SK-N-SH (cell line): ENCODE measurements around the gene TRPV6. TPM values are rescaled to one million over a fixed set of nuclear protein-coding genes. Genes with fewer than 3 reads are reported as not detected.

Experiments used
- CTCF ChIA-PET: fragments of 300-600, 350-600 bp; formaldehyde crosslinking; extraction: SDS; loops from one replicate; lab custom pipeline; 2021; lab: Yijun Ruan, JAX
- POLR2A ChIA-PET: fragments of 350-600 bp; sonication (Branson Sonifier 250); formaldehyde crosslinking; extraction: SDS; loops from one replicate; lab custom pipeline; 2020; ENCODE audit warnings: antibody characterized with exemption, inconsistent platforms; lab: Yijun Ruan, JAX
- DNase-seq: peaks from one replicate; pipeline ENCODE4 v3.0.0; 2012
- H2AFZ ChIP-seq: fragments of 200-600 bp; sonication (generic); 2 replicates; pipeline ENCODE4 v1.8.1; 2016; ENCODE audit warnings: antibody characterized with exemption, mild to moderate bottlenecking, low read depth
- H3F3A ChIP-seq: fragments of 200-600 bp; sonication (generic); replicated peaks from 2 replicates; pipeline ENCODE3; 2016; ENCODE audit warnings: antibody characterized with exemption, mild to moderate bottlenecking; ENCODE audit not compliant: insufficient read depth
- H3K27ac ChIP-seq, 2 experiments: fragments of 200-500 bp in 1 of 2; fragments of 200-600 bp in 1 of 2; sonication (Bioruptor generic) in 1 of 2; sonication (generic), shearing (Covaris generic) in 1 of 2; 2 replicates each; pipeline versions ENCODE4 v1.5.1 to v1.6.1; 2014 to 2016; ENCODE audit warnings: low read depth in 2 of 2, inconsistent platforms in 1 of 2, low read length in 1 of 2, mild to moderate bottlenecking in 1 of 2, mixed read lengths in 1 of 2
- H3K27me3 ChIP-seq: fragments of 200-600 bp; sonication (generic), shearing (Covaris generic); 2 replicates; pipeline ENCODE4 v1.6.1; 2016; ENCODE audit warnings: mixed run types; ENCODE audit not compliant: insufficient read depth
- H3K36me3 ChIP-seq, 2 experiments: fragments of 200-500 bp in 1 of 2; fragments of 200-600 bp in 1 of 2; sonication (Bioruptor generic) in 1 of 2; sonication (generic) in 1 of 2; replicated peaks in 1 of 2; 2 replicates each; pipeline versions ENCODE3 to v1.5.1; 2014 to 2016; ENCODE audit warnings: low read length in 1 of 2, mild to moderate bottlenecking in 1 of 2; ENCODE audit not compliant: insufficient read depth in 2 of 2, control insufficient read depth in 1 of 2
- H3K4me1 ChIP-seq, 2 experiments: fragments of 200-500 bp in 1 of 2; fragments of 200-600 bp in 1 of 2; sonication (Bioruptor generic) in 1 of 2; sonication (generic), shearing (Covaris generic) in 1 of 2; 2 replicates each; pipeline versions ENCODE4 v1.5.1 to v1.6.1; 2014 to 2016; ENCODE audit warnings: low read depth in 1 of 2, low read length in 1 of 2, mixed run types in 1 of 2; ENCODE audit not compliant: insufficient read depth in 2 of 2, control insufficient read depth in 1 of 2
- H3K4me2 ChIP-seq: fragments of 200-600 bp; sonication (generic), shearing (Covaris generic); 2 replicates; pipeline ENCODE4 v1.6.1; 2017; ENCODE audit warnings: mixed run types
- H3K4me3 ChIP-seq, 2 experiments: fragments of 200-500 bp in 1 of 2; fragments of 200-600 bp in 1 of 2; sonication (Bioruptor generic) in 1 of 2; sonication (generic), shearing (Covaris generic) in 1 of 2; 2 replicates each; pipeline versions ENCODE4 v1.5.1 to v1.8.1; 2014 to 2016; ENCODE audit warnings: low read depth in 2 of 2, inconsistent platforms in 1 of 2, low read length in 1 of 2, mild to moderate bottlenecking in 1 of 2, mixed read lengths in 1 of 2, moderate library complexity in 1 of 2
- H3K79me2 ChIP-seq: fragments of 200-600 bp; sonication (generic); 2 replicates; pipeline ENCODE4 v1.8.1; 2017; ENCODE audit warnings: mild to moderate bottlenecking; ENCODE audit not compliant: insufficient read depth
- H3K9ac ChIP-seq: fragments of 200-600 bp; sonication (generic); 2 replicates; pipeline ENCODE4 v1.6.1; 2017; ENCODE audit warnings: mixed run types
- H3K9me2 ChIP-seq: fragments of 200-600 bp; sonication (generic); 2 replicates; pipeline ENCODE4 v1.6.1; 2017; ENCODE audit warnings: mixed run types
- H3K9me3 ChIP-seq: fragments of 200-600 bp; sonication (generic); 2 replicates; pipeline ENCODE4 v1.6.1; 2017; ENCODE audit warnings: mixed run types, mild to moderate bottlenecking, moderate library complexity
- H4K20me1 ChIP-seq: fragments of 200-600 bp; sonication (generic); 2 replicates; pipeline ENCODE4 v1.6.1; 2017; ENCODE audit warnings: mild to moderate bottlenecking, mixed run types; ENCODE audit not compliant: insufficient read depth
- CTCF ChIP-seq: fragments of 200-600 bp; sonication (generic); IDR thresholded peaks from 2 replicates; pipeline ENCODE4 v1.6.1; 2017; ENCODE audit warnings: antibody characterized with exemption, mild to moderate bottlenecking, moderate library complexity
- FOXJ3 ChIP-seq: sonication (generic); formaldehyde crosslinking; IDR thresholded peaks from 2 replicates; pipeline ENCODE4 v1.5.1; 2020; ENCODE audit warnings: mild to moderate bottlenecking, missing genetic modification reagents
- FOXM1 ChIP-seq: IDR thresholded peaks from 2 replicates; pipeline ENCODE4 v1.4.0; 2012; ENCODE audit warnings: low read depth, mild to moderate bottlenecking
- GABPA ChIP-seq: IDR thresholded peaks from 2 replicates; pipeline ENCODE4 v1.4.0; 2012; ENCODE audit warnings: low read depth, mild to moderate bottlenecking
- GATA2 ChIP-seq: sonication (generic); formaldehyde crosslinking; IDR thresholded peaks from 2 replicates; pipeline ENCODE4 v1.5.0; 2020; ENCODE audit warnings: mild to moderate bottlenecking, missing genetic modification reagents
- MEF2A ChIP-seq: IDR thresholded peaks from 2 replicates; pipeline ENCODE4 v1.4.0; 2012; ENCODE audit warnings: low read depth, borderline replicate concordance
- NFIC ChIP-seq: IDR thresholded peaks from 2 replicates; pipeline ENCODE4 v1.4.0; 2012; ENCODE audit warnings: borderline replicate concordance
- PBX3 ChIP-seq: IDR thresholded peaks from 2 replicates; pipeline ENCODE4; 2012
- RCOR1 ChIP-seq: fragments of 150-350 bp; IDR thresholded peaks from 2 replicates; pipeline ENCODE4 v1.6.1; 2017; ENCODE audit warnings: antibody characterized with exemption, low read length
- REST ChIP-seq: IDR thresholded peaks from 2 replicates; pipeline ENCODE4 v1.6.1; 2012; ENCODE audit warnings: mild to moderate bottlenecking, low read depth, low read length, moderate library complexity
- TAF1 ChIP-seq: IDR thresholded peaks from 2 replicates; pipeline ENCODE4 v1.6.1; 2012; ENCODE audit warnings: low read depth, mild to moderate bottlenecking, low read length, moderate library complexity, borderline replicate concordance
- USF2 ChIP-seq: fragments of 150-350 bp; IDR thresholded peaks from 2 replicates; pipeline ENCODE4 v1.6.1; 2017; ENCODE audit warnings: antibody characterized with exemption, low read length, low read depth, borderline replicate concordance
- YY1 ChIP-seq: IDR thresholded peaks from 2 replicates; pipeline ENCODE4 v1.4.0; 2012; ENCODE audit warnings: low read depth, mild to moderate bottlenecking
- WGBS: methylation state at CpG from one replicate; pipeline ENCODE4 v1.1.6; 2017; ENCODE audit warnings: low lambda C conversion rate; 5-methylcytosine and 5-hydroxymethylcytosine counted together
- polyA plus RNA-seq, 3 experiments: library from polyadenylated mRNA; depleted of rRNA; stranded (reverse); fragments of >200 nt; gene quantifications; 2 replicates each; pipeline ENCODE4 v1.2.3, GENCODE V29; 2012

Gene TRPV6
- polyA plus RNA-seq, 1 of the 3 experiments (the other 2 are of a cell fraction) = not detected

GRCh38 chr7:142918901-142919300, 33.4 kb upstream of the TRPV6 start (continued):
- TF ChIP-seq USF2 = no peak

GRCh38 chr7:142917447-142917846, 31.9 kb upstream of the TRPV6 start:
- H3K9me3 ChIP-seq = no peaks in the 10 kb centered on the region
- no peaks in the 10 kb centered on the region for H3K79me2 ChIP-seq
- no peaks in the 10 kb centered on the region for H3F3A ChIP-seq
- CTCF ChIA-PET = no interaction called here
- H3K9me2 ChIP-seq = no peaks in the 10 kb centered on the region
- TF ChIP-seq TAF1 (no peak), GABPA (no peak), RCOR1 (no peak), YY1 (no peak), PBX3 (no peak), GATA2 (no peak), CTCF (no peak), MEF2A (no peak), NFIC (no peak), REST (no peak), FOXJ3 (CRISPR knock-in tag) (no peak), FOXM1 (no peak)
- TF ChIP-seq, all 33 proteins: peak for 0
- no peak overlapping the region; the same call in 1 of the 2 replicates for H2AFZ ChIP-seq
- no peak overlapping the region for H3K9ac ChIP-seq
- H4K20me1 ChIP-seq = no peaks in the 10 kb centered on the region
- no peak overlapping the region for H3K27ac ChIP-seq
- DNase-seq = no peak
- WGBS = 2% methylated on average over 3 of the region's 3 CpGs
- H3K36me3 ChIP-seq = no peaks in the 10 kb centered on the region
- H3K4me3 ChIP-seq = no peak overlapping the region
- peaks cover 8% of the 10 kb centered on the region; the same call in 1 of the 2 replicates for H3K27me3 ChIP-seq
- H3K4me1 ChIP-seq = no peaks in the 10 kb centered on the region
- POLR2A ChIA-PET = no interaction called here
- no peak overlapping the region for H3K4me2 ChIP-seq
